Cardiac muscle cell (in vitro differentiated cells and primary cell): ENCODE data around the gene LDHD. TPM values are rescaled to one million over a fixed set of nuclear protein-coding genes. Genes with fewer than 3 reads are reported as not detected.

Source experiments
- DNase-seq, 2 donors: peaks; one replicate each; pipeline versions ENCODE4 v3.0.0 to v3.0.0-alpha.2; 2010 to 2017; ENCODE audit warnings: low read depth in 1 of 2, low spot score in 1 of 2
- H3K27ac ChIP-seq: fragments of 200-600 bp; sonication (generic); 2 replicates; pipeline ENCODE4 v1.5.1; 2016
- H3K27me3 ChIP-seq: fragments of 200-600 bp; sonication (generic); 2 replicates; pipeline ENCODE4 v1.6.0; 2016; ENCODE audit warnings: control low read depth
- H3K36me3 ChIP-seq: fragments of 200-600 bp; sonication (generic); 2 replicates; pipeline ENCODE4 v1.5.1; 2016; ENCODE audit warnings: control low read depth
- H3K4me1 ChIP-seq: fragments of 200-600 bp; sonication (generic); 2 replicates; pipeline ENCODE4 v1.8.1; 2017; ENCODE audit warnings: low read depth, mild to moderate bottlenecking, mixed run types
- H3K4me3 ChIP-seq: fragments of 200-600 bp; sonication (generic); 2 replicates; pipeline ENCODE4 v1.5.1; 2016; ENCODE audit warnings: mild to moderate bottlenecking
- H3K9me3 ChIP-seq: fragments of 200-600 bp; sonication (generic); 2 replicates; pipeline ENCODE4 v1.5.1; 2017; ENCODE audit warnings: low read depth, mild to moderate bottlenecking, control low read depth
- CTCF ChIP-seq: IDR thresholded peaks from 2 replicates; pipeline ENCODE4 v1.5.1; 2012; ENCODE audit warnings: low read depth, mild to moderate bottlenecking, low read length
- polyA plus RNA-seq: library from polyadenylated mRNA; unstranded; fragments of >200 nt; fragmentation: Nextera tagmentation; extraction: Ambion mirVana; gene quantifications from 2 replicates; pipeline ENCODE4 v1.2.1, GENCODE V29; 2016
- total RNA-seq: library from RNA; depleted of rRNA; stranded (reverse); fragments of >200 nt; gene quantifications from 2 replicates; pipeline ENCODE4 v1.2.3, GENCODE V29; 2016

LDHD gene
- total and polyA plus RNA-seq, 2 experiments from 2014 or later = 6.0 to 12.2 TPM

- no peaks in the 10 kb centered on the region for H3K36me3 ChIP-seq
- DNase-seq = no peak
- no peak overlapping the region for H3K4me3 ChIP-seq
- no peaks in the 10 kb centered on the region for H3K27me3 ChIP-seq
- no peaks in the 10 kb centered on the region for H3K4me1 ChIP-seq
- H3K27ac ChIP-seq = no peak overlapping the region
- TF ChIP-seq CTCF = no peak
- no peaks in the 10 kb centered on the region for H3K9me3 ChIP-seq
Observed at GRCh38 chr16:75072239-75072947, 44.2 kb downstream of the LDHD start.

- no peaks in the 10 kb centered on the region for H3K27me3 ChIP-seq
- H3K4me1 ChIP-seq = no peaks in the 10 kb centered on the region
- no peak overlapping the region for H3K27ac ChIP-seq
- H3K9me3 ChIP-seq = no peaks in the 10 kb centered on the region
- no peak for TF ChIP-seq CTCF
- H3K4me3 ChIP-seq = no peak overlapping the region
- H3K36me3 ChIP-seq = no peaks in the 10 kb centered on the region
- no peak for DNase-seq
Observed at GRCh38 chr16:75071621-75072020, 45.0 kb downstream of the LDHD start.

GRCh38 chr16:75070012-75070841, 46.4 kb downstream of the LDHD start:
- H3K36me3 ChIP-seq = no peaks in the 10 kb centered on the region
- no peak for TF ChIP-seq CTCF
- H3K4me3 ChIP-seq = no peak overlapping the region
- H3K27me3 ChIP-seq = no peaks in the 10 kb centered on the region
- H3K27ac ChIP-seq = no peak overlapping the region
- no peaks in the 10 kb centered on the region for H3K9me3 ChIP-seq
- no peaks in the 10 kb centered on the region for H3K4me1 ChIP-seq
- DNase-seq = no peak

- Histone ChIP-seq H3K4me3 (no peak overlapping the region), H3K36me3 (no peaks in the 10 kb centered on the region), H3K27me3 (no peaks in the 10 kb centered on the region), H3K9me3 (no peaks in the 10 kb centered on the region), H3K27ac (no peak overlapping the region), H3K4me1 (no peaks in the 10 kb centered on the region)
- no peak for DNase-seq
- no peak for TF ChIP-seq CTCF
Observed at GRCh38 chr16:75068085-75069031, 48.2 kb downstream of the LDHD start.

GRCh38 chr16:75066861-75067447, 49.6 kb downstream of the LDHD start:
- H3K4me1 ChIP-seq = peaks cover 6% of the 10 kb centered on the region

More at GRCh38 chr16:75066861-75067447, 49.6 kb downstream of the LDHD start:
- Histone ChIP-seq H3K27me3 (no peaks in the 10 kb centered on the region), H3K4me3 (no peak overlapping the region), H3K9me3 (no peaks in the 10 kb centered on the region), H3K27ac (no peak overlapping the region), H3K36me3 (no peaks in the 10 kb centered on the region)
- no peak for DNase-seq
- no peak for TF ChIP-seq CTCF
